22Rv1 (cell line): ENCODE results near the gene RNLS.

Experiments used
- CTCF ChIP-seq: fragments of 450-650 bp; IDR thresholded peaks from 2 replicates; pipeline ENCODE4 v1.5.1; 2017; ENCODE audit warnings: mild to moderate bottlenecking
- ZFX ChIP-seq: fragments of 450-650 bp; IDR thresholded peaks from 2 replicates; pipeline ENCODE4 v1.6.1; 2017; ENCODE audit warnings: antibody characterized with exemption, borderline replicate concordance

DNA sequence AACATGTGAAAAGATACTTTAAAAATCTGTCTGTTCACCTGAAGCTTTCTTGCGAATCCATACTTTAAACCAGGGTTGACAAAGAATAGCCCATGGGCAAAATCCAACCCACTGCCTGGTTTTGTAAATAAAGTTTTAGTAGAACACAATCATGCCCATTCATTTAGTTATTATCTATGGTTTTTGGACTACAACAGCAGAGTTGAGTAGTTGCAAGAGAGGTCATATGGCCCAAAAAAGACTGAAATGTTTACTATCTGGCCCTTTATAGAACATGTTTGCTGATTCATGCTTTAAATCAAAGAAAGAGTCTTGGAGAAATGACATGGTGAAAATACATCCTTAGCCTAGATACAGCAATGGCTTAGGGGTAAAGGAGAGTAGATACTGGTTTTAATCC lies 356.2 kb downstream of the RNLS start:
- no peak for TF ChIP-seq CTCF
- TF ChIP-seq ZFX: no peak
